GM12875 (cell line): ENCODE measurements around the gene CEACAM7.

Experiments
- H3K4me3 ChIP-seq: one replicate; pipeline ENCODE4 v1.5.1; 2011; ENCODE audit warnings: low read depth, low read length, control low read depth
- TF ChIP-seq, protein P1 (sequence below): IDR thresholded peaks from 2 replicates; pipeline ENCODE4 v1.5.1; 2011; ENCODE audit warnings: low read depth, mild to moderate bottlenecking, control low read depth, inconsistent platforms, low read length, moderate library complexity, borderline replicate concordance; ENCODE audit not compliant: insufficient read depth

CEACAM7 gene

GRCh38 chr19:41706741-41707501 lies 18.9 kb upstream of the CEACAM7 start:
- no peak overlapping the region for H3K4me3 ChIP-seq
- TF ChIP-seq, protein P1, sequence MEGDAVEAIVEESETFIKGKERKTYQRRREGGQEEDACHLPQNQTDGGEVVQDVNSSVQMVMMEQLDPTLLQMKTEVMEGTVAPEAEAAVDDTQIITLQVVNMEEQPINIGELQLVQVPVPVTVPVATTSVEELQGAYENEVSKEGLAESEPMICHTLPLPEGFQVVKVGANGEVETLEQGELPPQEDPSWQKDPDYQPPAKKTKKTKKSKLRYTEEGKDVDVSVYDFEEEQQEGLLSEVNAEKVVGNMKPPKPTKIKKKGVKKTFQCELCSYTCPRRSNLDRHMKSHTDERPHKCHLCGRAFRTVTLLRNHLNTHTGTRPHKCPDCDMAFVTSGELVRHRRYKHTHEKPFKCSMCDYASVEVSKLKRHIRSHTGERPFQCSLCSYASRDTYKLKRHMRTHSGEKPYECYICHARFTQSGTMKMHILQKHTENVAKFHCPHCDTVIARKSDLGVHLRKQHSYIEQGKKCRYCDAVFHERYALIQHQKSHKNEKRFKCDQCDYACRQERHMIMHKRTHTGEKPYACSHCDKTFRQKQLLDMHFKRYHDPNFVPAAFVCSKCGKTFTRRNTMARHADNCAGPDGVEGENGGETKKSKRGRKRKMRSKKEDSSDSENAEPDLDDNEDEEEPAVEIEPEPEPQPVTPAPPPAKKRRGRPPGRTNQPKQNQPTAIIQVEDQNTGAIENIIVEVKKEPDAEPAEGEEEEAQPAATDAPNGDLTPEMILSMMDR, result peak; percentile 83

- no peak overlapping the region for H3K4me3 ChIP-seq
These were observed 17.5 kb upstream of the CEACAM7 start for GRCh38 chr19:41705393-41706174.

DNA sequence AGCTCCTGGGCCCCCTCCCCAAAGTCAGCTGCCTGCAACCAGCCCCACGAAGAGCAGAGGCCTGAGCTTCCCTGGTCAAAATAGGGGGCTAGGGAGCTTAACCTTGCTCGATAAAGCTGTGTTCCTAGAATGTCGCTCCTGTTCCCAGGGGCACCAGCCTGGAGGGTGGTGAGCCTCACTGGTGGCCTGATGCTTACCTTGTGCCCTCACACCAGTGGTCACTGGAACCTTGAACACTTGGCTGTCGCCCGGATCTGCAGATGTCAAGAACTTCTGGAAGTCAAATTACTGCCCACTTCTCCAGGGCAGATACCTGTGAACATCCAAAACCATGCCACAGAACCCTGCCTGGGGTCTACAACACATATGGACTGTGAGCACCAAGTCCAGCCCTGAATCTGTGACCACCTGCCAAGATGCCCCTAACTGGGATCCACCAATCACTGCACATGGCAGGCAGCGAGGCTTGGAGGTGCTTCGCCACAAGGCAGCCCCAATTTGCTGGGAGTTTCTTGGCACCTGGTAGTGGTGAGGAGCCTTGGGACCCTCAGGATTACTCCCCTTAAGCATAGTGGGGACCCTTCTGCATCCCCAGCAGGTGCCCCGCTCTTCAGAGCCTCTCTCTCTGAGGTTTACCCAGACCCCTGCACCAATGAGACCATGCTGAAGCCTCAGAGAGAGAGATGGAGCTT lies 15.7 kb upstream of the CEACAM7 start:
- TF ChIP-seq, protein P1, result no peak
- no peak overlapping the region for H3K4me3 ChIP-seq

More at GRCh38 chr19:41705393-41706174, 17.5 kb upstream of the CEACAM7 start:
- TF ChIP-seq, protein P1, result no peak

DNA sequence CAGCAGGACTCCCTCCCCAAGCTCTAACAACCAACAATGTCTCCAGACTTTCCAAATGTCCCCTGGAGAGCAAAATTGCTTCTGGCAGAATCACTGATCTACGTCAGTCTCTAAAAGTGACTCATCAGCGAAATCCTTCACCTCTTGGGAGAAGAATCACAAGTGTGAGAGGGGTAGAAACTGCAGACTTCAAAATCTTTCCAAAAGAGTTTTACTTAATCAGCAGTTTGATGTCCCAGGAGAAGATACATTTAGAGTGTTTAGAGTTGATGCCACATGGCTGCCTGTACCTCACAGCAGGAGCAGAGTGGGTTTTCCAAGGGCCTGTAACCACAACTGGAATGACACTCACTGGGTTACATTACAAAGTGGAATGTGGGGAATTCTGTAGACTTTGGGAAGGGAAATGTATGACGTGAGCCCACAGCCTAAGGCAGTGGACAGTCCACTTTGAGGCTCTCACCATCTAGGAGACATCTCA lies 14.1 kb upstream of the CEACAM7 start:
- TF ChIP-seq, protein P1, result no peak
- H3K4me3 ChIP-seq, result no peak overlapping the region

DNA sequence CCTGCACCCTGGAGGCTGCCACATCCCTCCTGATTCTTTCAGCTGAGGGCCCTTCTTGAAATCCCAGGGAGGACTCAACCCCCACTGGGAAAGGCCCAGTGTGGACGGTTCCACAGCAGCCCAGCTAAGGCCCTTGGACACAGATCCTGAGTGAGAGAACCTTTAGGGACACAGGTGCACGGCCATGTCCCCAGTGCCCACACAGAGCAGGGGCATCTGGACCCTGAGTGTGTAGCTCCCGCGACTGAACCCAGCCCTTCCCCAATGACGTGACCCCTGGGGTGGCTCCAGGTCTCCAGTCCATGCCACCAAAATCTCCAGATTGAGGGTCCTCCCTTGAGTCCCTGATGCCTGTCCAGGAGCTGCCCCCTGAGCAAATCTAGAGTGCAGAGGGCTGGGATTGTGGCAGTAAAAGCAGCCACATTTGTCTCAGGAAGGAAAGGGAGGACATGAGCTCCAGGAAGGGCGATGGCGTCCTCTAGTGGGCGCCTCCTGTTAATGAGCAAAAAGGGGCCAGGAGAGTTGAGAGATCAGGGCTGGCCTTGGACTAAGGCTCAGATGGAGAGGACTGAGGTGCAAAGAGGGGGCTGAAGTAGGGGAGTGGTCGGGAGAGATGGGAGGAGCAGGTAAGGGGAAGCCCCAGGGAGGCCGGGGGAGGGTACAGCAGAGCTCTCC lies 13.5 kb upstream of the CEACAM7 start:
- TF ChIP-seq, protein P1, result peak; percentile 67

GRCh38 chr19:41700381-41701195 lies 12.5 kb upstream of the CEACAM7 start:
- H3K4me3 ChIP-seq, result no peak overlapping the region
- TF ChIP-seq, protein P1, result no peak

More for the DNA sequence above, 13.5 kb upstream of the CEACAM7 start:
- no peak overlapping the region for H3K4me3 ChIP-seq
